Eye (tissue), 1 donor: ENCODE data around the gene C1orf122.

Source experiments
- DNase-seq: peaks from one replicate; pipeline ENCODE4 v3.0.0-alpha.2; 2015

The C1orf122 gene

DNA sequence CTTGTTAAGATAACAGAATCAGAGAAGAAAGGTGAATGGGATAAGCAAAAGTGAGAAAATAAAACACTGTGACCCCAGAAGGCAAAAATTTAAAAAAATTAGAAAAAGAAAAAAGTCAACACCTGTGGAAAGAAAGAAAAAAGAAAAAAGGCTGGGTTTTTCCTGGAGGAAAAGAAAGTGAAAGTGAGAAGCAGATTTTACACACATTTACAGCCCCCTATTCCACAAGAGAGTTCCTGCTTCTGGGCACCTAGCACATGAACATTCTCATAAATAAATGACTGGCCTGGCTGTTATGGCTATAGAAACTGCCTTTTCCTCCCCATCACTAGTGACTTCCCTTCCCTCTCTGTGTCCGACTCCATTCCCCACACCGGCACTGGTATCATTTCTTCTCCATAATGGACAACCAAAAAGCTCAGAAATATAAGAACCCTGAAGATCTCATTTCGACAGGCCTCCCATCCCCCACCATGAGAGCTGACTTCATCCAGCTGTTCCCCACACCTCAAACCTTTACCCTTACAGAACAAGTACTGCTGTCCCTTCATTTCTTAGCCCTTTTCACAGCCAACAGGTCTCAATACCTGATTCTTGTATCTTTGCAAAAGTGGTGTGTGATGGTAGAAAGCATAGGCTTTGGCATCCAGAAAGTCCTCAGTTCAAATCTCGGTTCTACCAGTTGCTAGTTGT, 39.2 kb downstream of the C1orf122 start:
- no peak for DNase-seq

DNA sequence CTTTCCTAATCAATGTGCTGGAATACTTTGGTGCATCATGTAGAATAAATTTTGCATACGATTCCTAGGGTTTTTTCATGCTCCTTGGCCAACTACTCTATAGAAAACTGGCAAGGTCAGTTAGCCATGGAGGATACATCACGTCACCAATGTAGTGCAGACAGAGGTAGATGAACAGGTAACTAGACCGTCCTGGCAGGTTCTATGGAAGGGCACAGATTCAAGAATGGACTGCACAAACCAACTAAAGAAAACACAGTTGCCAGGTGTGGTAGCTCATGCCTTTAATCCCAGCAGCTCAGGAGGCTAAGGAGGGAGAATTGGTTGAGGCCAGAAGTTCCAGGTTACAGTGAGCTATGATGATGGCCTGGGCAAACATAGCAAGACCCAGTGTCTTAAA, 41.9 kb downstream of the C1orf122 start:
- DNase-seq = no peak

DNA sequence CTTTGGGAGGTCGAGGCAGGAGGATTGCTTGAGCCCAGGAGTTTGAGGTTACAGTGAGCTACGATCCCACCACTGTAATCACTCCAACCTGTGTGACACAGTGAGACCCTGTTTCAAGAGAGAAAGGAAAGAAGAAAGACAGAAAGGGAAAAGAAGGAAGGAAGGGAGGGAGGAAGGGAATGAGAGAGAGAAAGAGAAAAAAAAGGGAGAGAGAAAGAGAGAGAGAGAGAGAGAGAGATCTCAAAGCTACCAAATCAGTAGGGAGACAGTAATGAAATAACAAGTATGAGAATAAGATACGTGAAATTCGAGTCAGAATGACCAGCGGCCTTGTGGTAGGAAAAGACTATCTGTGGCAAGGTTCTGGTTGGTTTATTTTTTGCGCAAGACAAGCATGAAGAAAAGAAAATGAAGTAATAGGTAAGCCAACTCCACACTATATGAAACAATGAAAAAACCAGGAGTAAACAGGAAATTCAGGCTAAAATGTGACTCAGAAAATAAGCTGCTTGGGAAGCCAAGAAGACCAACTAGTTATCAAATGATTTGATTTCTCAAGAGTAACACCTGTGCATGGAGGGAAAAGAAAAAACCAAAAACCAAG, 42.9 kb downstream of the C1orf122 start:
- no peak for DNase-seq

DNA sequence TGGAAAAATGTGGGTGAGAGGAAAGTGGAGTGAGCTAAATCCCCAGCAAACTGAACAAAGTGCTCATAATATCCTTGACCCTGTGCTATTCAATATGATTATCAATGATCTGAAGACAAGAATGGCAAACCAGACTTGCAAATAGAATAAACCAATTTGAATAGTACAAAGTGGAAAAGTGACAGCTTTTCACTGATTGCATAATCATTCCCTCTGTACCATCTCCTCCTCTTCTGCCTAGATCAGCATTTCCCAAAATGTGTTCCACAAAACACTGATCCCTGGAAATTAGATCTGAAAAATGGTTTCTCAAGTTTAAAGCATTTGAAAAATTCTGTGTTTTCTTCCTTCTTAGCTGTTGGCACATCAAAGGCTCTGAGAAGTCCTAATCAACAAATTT, 43.7 kb downstream of the C1orf122 start:
- DNase-seq = no peak

DNA sequence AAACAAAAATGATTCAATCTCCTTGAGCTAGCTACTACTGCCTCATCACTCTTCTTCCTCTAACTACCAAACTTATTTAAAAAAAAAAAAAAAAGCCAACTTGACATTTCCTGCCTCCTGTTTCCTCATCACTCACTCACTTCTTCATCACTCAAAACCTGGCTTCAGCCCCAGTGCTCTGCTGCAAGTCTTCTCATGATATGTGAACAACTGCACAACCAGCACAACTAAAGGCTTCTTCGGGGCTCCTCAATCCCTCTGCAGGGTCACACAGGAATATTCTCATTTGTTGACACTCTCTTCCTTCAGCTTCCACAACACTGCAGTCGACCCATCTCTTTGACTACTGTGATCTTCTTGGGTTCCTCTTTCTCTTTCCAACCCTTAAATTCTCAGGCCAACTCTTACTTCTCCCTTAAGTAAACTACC, 44.2 kb downstream of the C1orf122 start:
- DNase-seq = no peak

DNA sequence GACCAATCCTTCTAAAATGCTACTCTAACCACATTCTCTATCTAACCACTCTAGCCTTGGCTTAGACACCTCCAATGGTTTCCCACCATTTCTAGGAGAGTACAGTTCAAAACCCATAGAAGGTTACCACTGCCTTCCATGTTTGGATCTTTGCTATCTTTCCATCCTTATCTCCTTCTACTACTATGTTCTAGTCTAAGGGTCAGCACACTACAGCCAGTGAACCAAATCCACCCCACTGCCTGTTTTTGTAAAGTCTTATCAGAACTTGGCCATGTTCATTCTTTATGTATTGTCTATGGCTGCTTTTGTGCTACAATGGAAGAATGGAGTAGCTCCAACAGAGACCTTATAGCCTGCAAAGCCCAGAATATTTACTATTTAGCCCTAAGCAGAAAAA, 45.6 kb downstream of the C1orf122 start:
- no peak for DNase-seq

DNA sequence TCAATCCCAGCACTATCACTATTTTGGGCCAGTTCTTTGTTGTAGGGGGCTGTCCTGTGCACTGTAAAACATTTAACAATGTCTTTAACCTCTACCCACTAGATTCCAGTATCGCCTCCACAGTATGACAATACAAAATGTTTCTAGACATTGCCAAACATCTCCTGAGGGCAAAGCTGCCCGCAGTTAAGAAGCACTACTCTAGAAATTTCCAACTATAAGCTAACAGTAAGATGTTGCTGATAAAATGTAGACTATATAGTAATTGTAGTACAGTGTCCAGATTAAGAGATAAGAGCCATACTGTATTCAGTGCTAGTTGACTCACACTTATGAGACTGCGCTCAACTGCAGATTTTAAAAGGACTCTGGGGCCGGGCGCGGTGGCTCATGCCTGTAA, 46.8 kb downstream of the C1orf122 start:
- no peak for DNase-seq
